Stomach (tissue), 4 donors: ENCODE data around the gene STAT1.

Experiments
- CTCF ChIP-seq, 7 experiments: fragments of 450-650 bp in 4 of 7; fragments of 200-600 bp in 3 of 7; sonication (generic) in 3 of 7; IDR thresholded peaks; one replicate each; pipeline ENCODE4 v1.5.1; 2016 to 2019; ENCODE audit warnings: antibody characterized with exemption in 7 of 7, control low read depth in 2 of 7, mild to moderate bottlenecking in 1 of 7
- EP300 ChIP-seq: sonication (generic); formaldehyde crosslinking; IDR thresholded peaks from one replicate; pipeline ENCODE4 v1.6.1; 2017; ENCODE audit warnings: antibody characterized with exemption
- POLR2A ChIP-seq, 4 donors: fragments of 450-650 bp; IDR thresholded peaks; one replicate each; pipeline ENCODE4 v1.6.1; 2016; ENCODE audit warnings: antibody characterized with exemption in 4 of 4, control low read depth in 2 of 4, mild to moderate bottlenecking in 1 of 4, moderate library complexity in 1 of 4
- POLR2AphosphoS5 ChIP-seq, 3 donors: sonication (generic); formaldehyde crosslinking; IDR thresholded peaks; one replicate each; pipeline ENCODE4 v1.6.1; 2016; ENCODE audit warnings: antibody characterized with exemption in 3 of 3

DNA sequence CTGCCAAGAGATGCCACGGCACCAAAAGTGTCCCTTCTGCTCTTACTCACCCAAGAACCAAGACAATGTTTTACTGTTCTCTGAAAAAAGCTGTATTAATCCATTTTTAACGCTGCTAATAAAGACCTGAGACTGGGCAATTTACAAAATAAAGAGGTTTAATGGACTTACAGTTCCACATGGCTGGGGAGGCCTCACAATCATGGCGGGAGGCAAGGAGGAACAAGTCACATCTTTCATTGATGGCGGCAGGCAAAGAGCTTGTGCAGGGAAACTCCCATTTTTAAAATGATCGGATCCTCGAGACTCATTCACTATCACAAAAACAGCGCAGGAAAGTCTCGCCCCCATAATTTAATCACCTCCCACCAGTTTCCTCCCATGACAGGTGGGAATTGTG lies 1.9 kb upstream of the STAT1 start:
- TF ChIP-seq CTCF (IDR thresholded peaks at IDR 0.05) (no peak), POLR2A (IDR thresholded peaks at IDR 0.05) (no peak), EP300 (no peak), POLR2AphosphoS5 (IDR thresholded peaks at IDR 0.05) (no peak)
